Small intestine (tissue), 16 donors: ENCODE measurements around the gene ZNF691. TPM values are rescaled to one million over a fixed set of nuclear protein-coding genes. Genes with fewer than 3 reads are reported as not detected.

ENCODE experiments used
- DNase-seq, 2 donors: peaks; one replicate each; pipeline versions ENCODE4 v3.0.0 to v3.0.0-alpha.2; 2013
- FAIRE-seq: peaks from 2 replicates; lab custom pipeline; 2012; peaks lifted over from hg19 to GRCh38; lab: Jason Lieb, UNC
- H3K27ac ChIP-seq, 3 donors: one replicate each; pipeline ENCODE4 v1.5.1; 2013; ENCODE audit warnings: low read length in 2 of 3, mild to moderate bottlenecking in 2 of 3, control low read depth in 1 of 3, inconsistent platforms in 1 of 3, low read depth in 1 of 3, moderate library complexity in 1 of 3
- H3K27me3 ChIP-seq, 3 donors: one replicate each; pipeline ENCODE4 v1.6.1; 2013; ENCODE audit warnings: low read length in 3 of 3, inconsistent platforms in 1 of 3; ENCODE audit not compliant: control insufficient read depth in 3 of 3, insufficient read depth in 3 of 3
- H3K36me3 ChIP-seq, 3 donors: one replicate each; pipeline ENCODE4 v1.6.1; 2013; ENCODE audit warnings: low read length in 3 of 3, inconsistent platforms in 1 of 3, low read depth in 1 of 3, mild to moderate bottlenecking in 1 of 3, moderate library complexity in 1 of 3; ENCODE audit not compliant: control insufficient read depth in 3 of 3, insufficient read depth in 2 of 3
- H3K4me1 ChIP-seq, 3 donors: one replicate each; pipeline ENCODE4 v1.6.1; 2013; ENCODE audit warnings: low read length in 2 of 3, inconsistent platforms in 1 of 3, low read depth in 1 of 3, mild to moderate bottlenecking in 1 of 3, moderate library complexity in 1 of 3; ENCODE audit not compliant: control insufficient read depth in 3 of 3, insufficient read depth in 2 of 3
- H3K4me3 ChIP-seq, 3 donors: one replicate each; pipeline ENCODE4 v1.5.1; 2013; ENCODE audit warnings: low read length in 3 of 3, control low read depth in 1 of 3, inconsistent platforms in 1 of 3, low read depth in 1 of 3, mild to moderate bottlenecking in 1 of 3, moderate library complexity in 1 of 3
- H3K9me3 ChIP-seq, 2 donors: one replicate each; pipeline ENCODE4 v1.6.1; 2013; ENCODE audit warnings: low read depth in 1 of 2, low read length in 1 of 2; ENCODE audit not compliant: control insufficient read depth in 2 of 2, insufficient read depth in 1 of 2
- WGBS, 3 donors: extraction: QIAGEN DNeasy Blood & Tissue Kit; methylation state at CpG; one replicate each; pipeline ENCODE4 v1.1.7; 2013; 5-methylcytosine and 5-hydroxymethylcytosine counted together
- long read RNA-seq, 10 donors: transcript quantifications; one replicate each; lab custom pipeline, GENCODE V29; 2026
- polyA plus RNA-seq, 4 donors: library from polyadenylated mRNA; stranded (reverse) in 3 of 4; unstranded in 1 of 4; fragments of 200-250 nt in 3 of 4; fragments of 120-200 nt in 1 of 4; gene quantifications; one replicate each; pipeline versions ENCODE4 v1.2.1 to v1.2.3, GENCODE V29; 2013
- donor health status: healthy with polysubstance abuse.
- donor health status: control.
- donor health status: control.
- donor health status: Bipolar disorder and iron deficiency.
- donor health status: healthy.

ZNF691 gene, protein sequence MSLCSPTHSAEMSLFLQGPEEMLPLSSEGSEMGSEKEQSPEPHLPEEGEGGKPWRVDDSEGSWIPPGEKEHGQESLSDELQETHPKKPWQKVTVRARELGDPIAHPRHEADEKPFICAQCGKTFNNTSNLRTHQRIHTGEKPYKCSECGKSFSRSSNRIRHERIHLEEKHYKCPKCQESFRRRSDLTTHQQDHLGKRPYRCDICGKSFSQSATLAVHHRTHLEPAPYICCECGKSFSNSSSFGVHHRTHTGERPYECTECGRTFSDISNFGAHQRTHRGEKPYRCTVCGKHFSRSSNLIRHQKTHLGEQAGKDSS
- polyA plus RNA-seq, result 10 to 100 TPM in 1 of 4 donors, 1 to 10 TPM in 3; 5.4 to 10.6 (median 6.3) TPM
- long read RNA-seq, donor 1, result 0 reads
- long read RNA-seq, donor 2, partial matches to known transcripts, result 0 of 3 reads
- long read RNA-seq, donor 2, other reads (novel, unspliced or antisense), result 0 of 3 reads
- long read RNA-seq, donor 3, partial matches to known transcripts, result 0 of 4 reads
- long read RNA-seq, donor 3, other reads (novel, unspliced or antisense), result 0 of 4 reads
- long read RNA-seq, donor 4, result 0 reads
- long read RNA-seq, donor 5, result 0 reads
- long read RNA-seq, donor 6, partial matches to known transcripts, result 0 of 3 reads
- long read RNA-seq, donor 6, other reads (novel, unspliced or antisense), result 0 of 3 reads
- long read RNA-seq, donor 7, result 0 reads
- long read RNA-seq, donor 8, result 0 reads
- long read RNA-seq, donor 9, result 0 reads
- long read RNA-seq, donor 10, partial matches to known transcripts, result 0 of 2 reads
- long read RNA-seq, donor 10, other reads (novel, unspliced or antisense), result 0 of 2 reads

DNA sequence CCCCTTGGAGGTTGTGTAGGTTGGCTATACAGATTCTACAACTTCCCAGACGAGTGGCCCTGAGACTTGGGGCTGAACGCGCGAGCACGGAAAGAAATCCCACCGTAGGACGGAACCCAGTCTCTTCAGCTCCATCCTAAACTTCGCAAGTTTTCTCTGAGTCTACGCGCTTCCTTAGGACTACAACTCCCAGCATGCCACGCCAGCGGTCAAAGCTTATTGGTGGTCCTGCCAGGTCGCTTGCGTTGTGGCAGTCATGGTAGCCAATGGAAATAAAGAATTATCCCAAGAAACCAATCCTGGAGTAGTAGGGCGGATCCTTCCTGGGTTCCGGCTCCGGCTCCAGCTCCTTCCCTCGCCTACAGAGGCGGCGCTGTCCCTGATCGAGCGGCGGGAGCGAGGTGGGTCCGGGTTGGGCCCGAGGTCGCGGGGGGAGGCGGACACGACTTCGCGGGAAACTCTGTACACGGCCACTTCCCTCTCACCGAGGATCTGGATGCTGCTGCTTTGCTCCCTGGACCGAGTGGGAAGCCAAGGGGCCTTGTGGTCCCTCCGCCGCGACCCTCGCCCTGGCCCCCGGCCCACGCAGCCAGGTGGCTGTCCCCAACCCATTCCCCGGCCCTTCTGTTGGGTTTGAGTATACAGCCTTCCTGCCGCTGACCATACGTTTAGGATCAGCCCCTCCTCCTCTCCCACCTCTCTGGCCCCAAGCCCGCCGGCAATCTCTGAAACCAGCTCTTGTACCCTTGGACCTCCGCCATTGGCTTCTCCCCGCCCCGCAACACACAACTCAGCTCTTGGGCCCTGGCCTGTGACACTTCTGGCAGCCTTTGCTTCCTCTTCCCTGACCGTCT, at the start of gene ZNF691:
ZNF691 (plus strand) TSS at position 357 of the 854 bp plus-strand sequence. CDS start 3,046 bp downstream, outside the sequence.
- Histone ChIP-seq H3K36me3 (peaks cover 3 to 16% (median 5%) of the 10 kb centered on the region in 3 donors), H3K4me3 (peak within 1 kb of the TSS; percentile 83 to 99 (median 88)), H3K4me1 (peaks cover 2 to 7% (median 2%) of the 10 kb centered on the region in 3 donors), H3K9me3 (peaks cover 0 to 6% of the 10 kb centered on the region in 2 donors), H3K27me3 (no peaks in the 10 kb centered on the region), H3K27ac (peak within 1 kb of the TSS in 2 of 3 donors; percentile 54 to 80)
- DNase-seq, result peak; percentile 96 to 98
- WGBS, 3 donors, result 0 to 1% (median 1%) methylated on average over 49 to 50 of the region's 50 CpGs
- FAIRE-seq, result peak; percentile 19

DNA sequence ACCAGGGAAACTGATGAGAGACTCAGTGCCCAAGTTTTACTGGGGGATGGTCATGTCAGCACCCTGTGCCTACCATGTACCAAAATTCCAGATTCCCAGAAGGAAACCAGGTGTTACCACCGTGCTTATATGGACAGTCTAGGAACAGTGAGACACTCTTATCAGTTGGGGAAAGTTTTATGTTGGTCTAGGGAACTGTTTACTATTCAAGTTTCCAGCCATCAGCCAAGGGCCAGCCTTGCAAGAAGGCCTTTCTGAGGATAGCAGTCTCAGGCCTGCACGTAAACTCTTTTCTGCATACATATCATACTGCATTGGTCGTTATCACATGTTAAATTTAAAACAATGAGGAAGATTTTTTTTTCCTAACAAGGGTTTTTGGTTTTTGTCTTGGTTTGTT, 49.0 kb upstream of the ZNF691 start:
- Histone ChIP-seq H3K9me3 (no peaks in the 10 kb centered on the region), H3K4me3 (no peak overlapping the region), H3K36me3 (no peaks in the 10 kb centered on the region), H3K27me3 (peaks cover 0 to 2% (median 0%) of the 10 kb centered on the region in 3 donors), H3K4me1 (no peaks in the 10 kb centered on the region), H3K27ac (no peak overlapping the region)
- WGBS, 3 donors, result 69 to 76% (median 72%) methylated on average over 3 of the region's 3 CpGs
- FAIRE-seq (no peak), DNase-seq (no peak)

DNA sequence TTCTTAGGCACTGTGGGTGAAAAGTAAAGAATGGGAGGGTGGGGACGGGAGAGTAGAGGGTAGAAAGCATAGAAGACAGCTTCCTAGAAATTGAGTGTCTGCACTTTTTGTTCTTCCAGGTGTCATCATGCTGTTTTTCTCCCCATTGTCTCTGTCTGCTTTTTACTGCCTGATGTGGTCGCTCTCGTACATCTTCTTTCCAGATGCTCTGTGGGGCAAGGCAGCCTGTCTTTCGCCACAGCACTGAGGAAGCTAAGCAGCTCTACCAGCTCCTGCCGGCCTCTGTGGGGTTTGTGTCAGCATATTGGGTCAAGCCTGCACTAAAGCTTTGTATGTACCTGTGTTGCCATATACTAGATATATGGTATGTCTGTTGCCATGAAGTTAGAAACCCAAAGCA, 48.4 kb upstream of the ZNF691 start:
- no peak overlapping the region for H3K27ac ChIP-seq
- H3K4me3 ChIP-seq, result no peak overlapping the region
- H3K9me3 ChIP-seq, result no peaks in the 10 kb centered on the region
- H3K36me3 ChIP-seq, result no peaks in the 10 kb centered on the region
- no peaks in the 10 kb centered on the region for H3K4me1 ChIP-seq
- DNase-seq (no peak), FAIRE-seq (no peak)
- WGBS, 3 donors, result 83 to 88% (median 85%) methylated on average over 5 of the region's 5 CpGs
- H3K27me3 ChIP-seq, result peaks cover 0 to under 1% (median 0%) of the 10 kb centered on the region in 3 donors

DNA sequence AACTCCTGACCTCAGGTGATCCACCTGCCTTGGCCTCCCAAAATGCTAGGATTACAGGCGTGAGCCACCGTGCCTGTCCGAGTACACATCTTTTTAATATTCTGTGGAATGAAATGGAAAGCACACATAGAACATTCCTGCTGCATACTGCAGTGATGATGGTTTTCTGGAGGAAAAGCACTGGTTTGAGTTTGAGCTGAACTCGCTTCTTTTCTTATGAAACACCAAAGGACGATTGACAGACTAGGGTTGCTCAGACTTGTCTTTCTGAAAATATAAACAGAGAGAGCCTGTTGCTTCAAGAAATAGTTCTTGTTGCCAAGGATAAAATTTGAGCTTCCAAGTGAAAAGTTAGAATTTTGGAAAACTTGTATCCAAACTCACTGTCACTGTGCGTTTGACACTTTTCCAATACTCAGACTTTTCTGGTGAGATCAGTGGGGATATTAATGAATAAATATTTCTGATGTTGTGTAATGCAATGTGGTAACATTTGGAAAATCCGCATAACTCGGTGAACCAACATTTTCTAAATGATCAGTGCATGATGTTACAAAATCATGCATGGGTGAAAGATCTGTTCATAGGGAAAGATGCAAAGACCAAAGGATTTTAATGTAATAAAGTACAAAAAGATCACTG, 44.5 kb upstream of the ZNF691 start:
- H3K4me3 ChIP-seq, result no peak overlapping the region
- FAIRE-seq, result no peak
- peaks cover 0 to 10% (median 0%) of the 10 kb centered on the region in 3 donors for H3K36me3 ChIP-seq
- 79 to 93% (median 84%) methylated on average over 8 of the region's 8 CpGs for WGBS, 3 donors
- no peak for DNase-seq
- peaks cover 0 to 10% of the 10 kb centered on the region in 2 donors for H3K9me3 ChIP-seq
- no peaks in the 10 kb centered on the region for H3K4me1 ChIP-seq
- no peaks in the 10 kb centered on the region for H3K27me3 ChIP-seq
- no peak overlapping the region for H3K27ac ChIP-seq

DNA sequence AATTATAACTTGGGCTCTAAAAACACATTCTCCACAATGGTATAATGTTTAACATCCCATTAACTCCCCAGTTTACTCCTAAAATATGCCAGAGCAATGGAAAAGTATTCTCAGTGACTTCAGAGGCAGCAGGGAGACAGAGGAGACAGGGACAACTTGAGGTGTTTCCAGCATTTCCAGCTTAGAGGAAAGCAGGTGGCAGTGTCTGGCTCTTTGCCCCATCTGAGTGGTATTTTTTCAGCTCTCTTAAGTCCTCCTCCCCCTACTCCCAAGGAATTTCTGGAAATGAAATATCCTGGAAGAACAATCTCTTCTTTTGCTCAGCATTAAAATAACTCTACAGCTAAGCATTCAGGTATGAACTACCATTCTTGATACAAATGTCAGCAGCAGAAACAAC, 40.2 kb upstream of the ZNF691 start:
- Histone ChIP-seq H3K36me3 (peaks cover 0 to 15% (median 0%) of the 10 kb centered on the region in 3 donors), H3K27ac (no peak overlapping the region), H3K27me3 (no peaks in the 10 kb centered on the region), H3K4me3 (no peak overlapping the region), H3K9me3 (peaks cover 0 to 10% of the 10 kb centered on the region in 2 donors), H3K4me1 (no peaks in the 10 kb centered on the region)
- no peak for DNase-seq
- no peak for FAIRE-seq

DNA sequence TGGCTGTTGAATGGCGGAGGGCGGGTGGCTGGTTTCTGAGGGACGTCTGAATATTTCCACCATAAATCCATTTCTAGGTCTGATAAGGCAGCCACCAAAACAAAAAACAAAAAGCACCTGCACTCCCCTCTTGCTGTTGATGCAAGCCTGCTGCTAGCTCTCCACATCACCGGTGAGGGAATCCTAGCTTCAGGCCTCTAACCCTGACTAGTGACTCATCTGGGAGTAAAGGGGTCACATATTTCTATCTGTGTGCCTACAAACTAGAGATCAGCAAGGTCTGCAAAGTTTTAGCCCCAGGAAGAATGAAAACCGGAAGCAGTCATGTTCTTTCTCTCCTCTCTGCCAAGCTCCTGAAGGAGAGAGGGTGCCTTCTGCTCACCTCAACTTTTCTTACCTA, 39.8 kb upstream of the ZNF691 start:
- Histone ChIP-seq H3K36me3 (peaks cover 0 to 18% (median 0%) of the 10 kb centered on the region in 3 donors), H3K27ac (no peak overlapping the region), H3K27me3 (no peaks in the 10 kb centered on the region), H3K4me1 (no peaks in the 10 kb centered on the region), H3K4me3 (no peak overlapping the region), H3K9me3 (peaks cover 0 to 10% of the 10 kb centered on the region in 2 donors)
- DNase-seq (no peak), FAIRE-seq (no peak)
- 85 to 95% (median 94%) methylated on average over 5 of the region's 5 CpGs for WGBS, 3 donors

DNA sequence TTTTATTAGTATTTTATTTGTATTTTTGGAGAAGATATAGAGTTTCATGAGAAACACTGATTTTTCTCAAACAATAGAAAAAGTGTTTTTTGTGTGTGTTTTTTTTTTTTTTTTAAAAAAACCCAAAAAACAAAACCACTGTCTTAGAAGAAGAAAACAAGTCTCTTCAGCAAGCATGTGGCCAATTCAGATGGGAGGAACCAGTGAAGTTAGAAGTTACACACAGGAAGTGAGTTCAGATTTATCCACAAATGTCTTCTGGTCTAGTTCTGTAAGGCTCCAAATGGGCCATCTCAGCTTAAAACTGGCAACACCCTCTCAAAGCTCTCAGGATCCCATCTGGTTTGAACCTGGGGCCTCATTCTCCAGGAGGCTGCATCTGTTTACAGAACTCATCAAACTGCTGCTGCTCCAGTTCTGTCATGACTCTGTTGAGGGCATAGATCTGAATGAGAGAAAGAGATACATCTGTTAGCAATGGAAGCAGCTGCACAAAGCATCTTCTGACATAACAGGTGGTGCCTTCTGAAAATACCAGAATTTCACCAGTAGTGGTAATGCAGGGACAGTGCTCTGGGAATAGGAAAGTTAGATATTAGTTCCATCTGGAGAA, 39.3 kb upstream of the ZNF691 start:
- FAIRE-seq (no peak), DNase-seq (no peak)
- H3K4me3 ChIP-seq, result no peak overlapping the region

More for the DNA sequence above, 39.3 kb upstream of the ZNF691 start:
- H3K4me1 ChIP-seq, result no peaks in the 10 kb centered on the region
- no peak overlapping the region for H3K27ac ChIP-seq
- H3K36me3 ChIP-seq, result peaks cover 0 to 18% (median 0%) of the 10 kb centered on the region in 3 donors
- no peaks in the 10 kb centered on the region for H3K27me3 ChIP-seq
- peaks cover 0 to 10% of the 10 kb centered on the region in 2 donors for H3K9me3 ChIP-seq
